RWPE2 (cell line): ENCODE data around the gene SEL1L3.

Experiments
- ATAC-seq: fragments of 200-7000 bp; cut with Tn5 transposase; 3 replicates; pipeline ENCODE4 v1.9.1; 2021; ENCODE audit warnings: low read depth
- DNase-seq: peaks from one replicate; pipeline ENCODE4 v3.0.0-alpha.2; 2020; ENCODE audit warnings: low spot score
- H3K27ac ChIP-seq: fragments of 450-650 bp; 2 replicates; pipeline ENCODE4 v1.5.1; 2017; ENCODE audit warnings: mild to moderate bottlenecking; ENCODE audit not compliant: poor library complexity, severe bottlenecking
- H3K27me3 ChIP-seq: fragments of 250-450 bp; sonication (Bioruptor Pico); 2 replicates; pipeline ENCODE4 v1.5.1; 2021; ENCODE audit warnings: mild to moderate bottlenecking, moderate library complexity; ENCODE audit not compliant: insufficient read depth, poor library complexity, severe bottlenecking
- H3K36me3 ChIP-seq: fragments of 250-450 bp; sonication (Bioruptor Pico); 2 replicates; pipeline ENCODE4 v1.5.1; 2020; ENCODE audit warnings: low read depth, mild to moderate bottlenecking, moderate library complexity
- H3K4me1 ChIP-seq: fragments of 250-450 bp; sonication (Bioruptor Pico); 2 replicates; pipeline ENCODE4 v1.5.1; 2021; ENCODE audit warnings: mild to moderate bottlenecking, moderate library complexity; ENCODE audit not compliant: insufficient read depth, poor library complexity, severe bottlenecking
- H3K4me3 ChIP-seq: fragments of 250-450 bp; sonication (Bioruptor Pico); 2 replicates; pipeline ENCODE4 v1.5.1; 2021; ENCODE audit warnings: mild to moderate bottlenecking, moderate library complexity; ENCODE audit not compliant: severe bottlenecking
- H3K9me3 ChIP-seq: fragments of 250-450 bp; sonication (Bioruptor Pico); 2 replicates; pipeline ENCODE4 v1.5.1; 2021; ENCODE audit warnings: mild to moderate bottlenecking, moderate library complexity; ENCODE audit not compliant: severe bottlenecking
- CTCF ChIP-seq: fragments of 450-650 bp; IDR thresholded peaks from one replicate; pipeline ENCODE4 v1.5.1; 2017; ENCODE audit warnings: mild to moderate bottlenecking, moderate library complexity; ENCODE audit not compliant: poor library complexity, severe bottlenecking

Gene SEL1L3

GRCh38 chr4:25790024-25790423 lies 72.8 kb downstream of the SEL1L3 start:
- no peak for TF ChIP-seq CTCF
- no peaks in the 10 kb centered on the region for H3K9me3 ChIP-seq
- no peaks in the 10 kb centered on the region for H3K27me3 ChIP-seq
- no peak for ATAC-seq
- DNase-seq, result no peak
- H3K27ac ChIP-seq, result peak overlapping the region; percentile 93
- peaks cover 27% of the 10 kb centered on the region for H3K4me1 ChIP-seq
- no peak overlapping the region for H3K4me3 ChIP-seq
- H3K36me3 ChIP-seq, result peaks cover 9% of the 10 kb centered on the region

GRCh38 chr4:25788703-25789238 lies 74.0 kb downstream of the SEL1L3 start:
- no peak for TF ChIP-seq CTCF
- ATAC-seq, result peak; percentile 63
- Histone ChIP-seq H3K4me3 (no peak overlapping the region), H3K27me3 (no peaks in the 10 kb centered on the region), H3K36me3 (peaks cover 9% of the 10 kb centered on the region), H3K9me3 (no peaks in the 10 kb centered on the region), H3K27ac (peak overlapping the region; percentile 93), H3K4me1 (peaks cover 27% of the 10 kb centered on the region)
- no peak for DNase-seq

- ATAC-seq, result no peak
Observed at GRCh38 chr4:25786497-25787065, 76.2 kb downstream of the SEL1L3 start.

DNA sequence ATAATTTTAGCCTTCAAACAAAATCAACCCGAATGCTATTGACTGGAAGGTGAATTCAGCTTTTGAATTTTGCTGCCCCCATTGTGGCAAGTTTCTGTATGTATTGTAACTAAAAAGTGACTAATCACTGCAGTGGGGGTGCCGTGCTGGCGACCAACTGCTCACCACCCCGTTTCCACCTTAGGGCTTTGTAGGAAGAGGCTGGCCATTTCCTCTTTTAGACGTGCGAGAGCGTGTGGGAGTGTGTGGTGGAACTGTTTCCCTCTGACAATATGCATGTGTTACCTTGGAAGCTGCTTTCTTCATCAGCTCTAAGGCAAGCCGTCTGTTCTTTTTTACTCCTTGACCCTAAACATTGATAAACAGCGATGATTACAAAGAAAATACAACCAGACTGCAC lies 78.8 kb downstream of the SEL1L3 start:
- Histone ChIP-seq H3K4me1 (peaks cover 15% of the 10 kb centered on the region), H3K36me3 (peaks cover 23% of the 10 kb centered on the region), H3K27ac (no peak overlapping the region), H3K4me3 (no peak overlapping the region), H3K9me3 (no peaks in the 10 kb centered on the region), H3K27me3 (no peaks in the 10 kb centered on the region)
- ATAC-seq (no peak), DNase-seq (no peak)
- TF ChIP-seq CTCF, result no peak

More at GRCh38 chr4:25786497-25787065, 76.2 kb downstream of the SEL1L3 start:
- Histone ChIP-seq H3K9me3 (no peaks in the 10 kb centered on the region), H3K4me3 (no peak overlapping the region), H3K27ac (peak overlapping the region; percentile 93), H3K4me1 (peaks cover 27% of the 10 kb centered on the region), H3K27me3 (no peaks in the 10 kb centered on the region), H3K36me3 (peaks cover 17% of the 10 kb centered on the region)
- DNase-seq, result no peak
- no peak for TF ChIP-seq CTCF

- peaks cover 7% of the 10 kb centered on the region for H3K4me1 ChIP-seq
- no peak for DNase-seq
- H3K4me3 ChIP-seq, result no peak overlapping the region
- H3K27ac ChIP-seq, result no peak overlapping the region
- no peaks in the 10 kb centered on the region for H3K27me3 ChIP-seq
- peaks cover 29% of the 10 kb centered on the region for H3K36me3 ChIP-seq
- H3K9me3 ChIP-seq, result no peaks in the 10 kb centered on the region
- no peak for ATAC-seq
- no peak for TF ChIP-seq CTCF
Observed at GRCh38 chr4:25783126-25783525, 79.7 kb downstream of the SEL1L3 start.
